Mesendoderm (in vitro differentiated cells): Measurements from ENCODE around the gene APBB2.

Source experiments
- DNase-seq: peaks from one replicate; pipeline ENCODE4 v3.0.0; 2013
- H2AK5ac ChIP-seq: 2 replicates; pipeline ENCODE4 v1.6.1; 2013; ENCODE audit warnings: low read length, inconsistent platforms
- H2BK120ac ChIP-seq: 2 replicates; pipeline ENCODE4 v1.6.1; 2013; ENCODE audit warnings: low read depth, mild to moderate bottlenecking, low read length, moderate library complexity, mixed read lengths
- H2BK15ac ChIP-seq: replicated peaks from 2 replicates; pipeline ENCODE4 v1.6.1; 2013; ENCODE audit warnings: low read depth, mild to moderate bottlenecking, moderate library complexity
- H2BK5ac ChIP-seq: 2 replicates; pipeline ENCODE4 v1.6.1; 2013; ENCODE audit warnings: low read length, inconsistent platforms
- H3K18ac ChIP-seq: 2 replicates; pipeline ENCODE4 v1.6.1; 2013; ENCODE audit warnings: mild to moderate bottlenecking, low read length, mixed read lengths
- H3K23ac ChIP-seq: one replicate; pipeline ENCODE4 v1.6.1; 2013; ENCODE audit warnings: low read length
- H3K27ac ChIP-seq: 2 replicates; pipeline ENCODE4 v1.5.1; 2013; ENCODE audit warnings: low read depth, mild to moderate bottlenecking, inconsistent platforms, low read length, moderate library complexity
- H3K27me3 ChIP-seq: 2 replicates; pipeline ENCODE4 v1.6.1; 2013; ENCODE audit warnings: low read length, control low read depth, mild to moderate bottlenecking, inconsistent platforms; ENCODE audit not compliant: insufficient read depth, poor library complexity
- H3K36me3 ChIP-seq: 2 replicates; pipeline ENCODE4 v1.6.1; 2013; ENCODE audit warnings: low read length, inconsistent platforms; ENCODE audit not compliant: control insufficient read depth, insufficient read depth
- H3K4ac ChIP-seq: one replicate; pipeline ENCODE4 v1.6.1; 2013; ENCODE audit warnings: low read depth, mild to moderate bottlenecking, low read length, moderate library complexity
- H3K4me1 ChIP-seq: 2 replicates; pipeline ENCODE4 v1.6.1; 2013; ENCODE audit warnings: low read depth, low read length, inconsistent platforms; ENCODE audit not compliant: control insufficient read depth
- H3K4me2 ChIP-seq: 2 replicates; pipeline ENCODE4 v1.6.1; 2013; ENCODE audit warnings: low read length
- H3K4me3 ChIP-seq: 2 replicates; pipeline ENCODE4 v1.5.1; 2013; ENCODE audit warnings: mild to moderate bottlenecking, low read length
- H3K56ac ChIP-seq: one replicate; pipeline ENCODE4 v1.6.1; 2013; ENCODE audit warnings: low read length
- H3K79me1 ChIP-seq: 2 replicates; pipeline ENCODE4 v1.6.1; 2013; ENCODE audit warnings: low read length, inconsistent platforms
- H3K79me2 ChIP-seq: 2 replicates; pipeline ENCODE4 v1.6.1; 2013; ENCODE audit warnings: mild to moderate bottlenecking, low read length; ENCODE audit not compliant: control insufficient read depth, insufficient read depth
- H3K9ac ChIP-seq: 2 replicates; pipeline ENCODE4 v1.6.1; 2013; ENCODE audit warnings: low read length, inconsistent platforms
- H4K5ac ChIP-seq: one replicate; pipeline ENCODE4 v1.6.1; 2013; ENCODE audit warnings: low read length
- H4K8ac ChIP-seq: one replicate; pipeline ENCODE4 v1.6.1; 2013; ENCODE audit warnings: low read depth, mild to moderate bottlenecking, control low read depth, low read length, moderate library complexity
- WGBS: extraction: QIAGEN DNeasy Blood & Tissue Kit; methylation state at CpG from one replicate; pipeline ENCODE4 v1.1.7; 2013; ENCODE audit warnings: low lambda C conversion rate, missing lambda C conversion rate; ENCODE audit not compliant: insufficient coverage; ENCODE audit errors: extremely low coverage; 5-methylcytosine and 5-hydroxymethylcytosine counted together

Gene APBB2

DNA sequence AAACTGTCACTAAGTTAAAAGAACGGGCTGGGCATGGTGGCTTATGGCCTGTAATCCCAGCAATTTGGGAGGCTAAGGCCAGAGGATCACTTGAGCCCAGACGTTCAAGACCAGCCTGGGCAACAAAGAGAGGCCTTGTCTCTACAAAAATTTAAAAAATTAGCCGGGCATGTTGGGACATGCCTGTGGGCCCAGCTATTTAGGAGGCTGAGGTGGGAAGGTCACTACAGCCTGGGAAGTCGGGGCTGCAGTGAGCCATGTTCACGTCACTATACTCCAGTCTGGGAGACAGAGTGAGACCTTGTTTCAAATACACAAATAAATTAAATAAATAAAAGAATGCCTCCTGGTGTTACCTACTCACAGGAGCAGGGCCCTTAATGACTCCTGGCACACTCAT, 69.5 kb downstream of the APBB2 start:
- no CpG with 5 or more reads among the region's 5 CpGs for WGBS

GRCh38 chr4:41144040-41144379, 70.3 kb downstream of the APBB2 start:
- H4K5ac ChIP-seq = no peak overlapping the region
- H3K36me3 ChIP-seq = no peaks in the 10 kb centered on the region
- DNase-seq = no peak
- no peak overlapping the region for H2BK5ac ChIP-seq
- peaks cover 10% of the 10 kb centered on the region for H3K79me1 ChIP-seq
- H3K27ac ChIP-seq = no peak overlapping the region
- H3K4me3 ChIP-seq = no peak overlapping the region
- no CpG with 5 or more reads among the region's 3 CpGs for WGBS
- no peak overlapping the region for H2BK15ac ChIP-seq
- no peak overlapping the region for H3K9ac ChIP-seq
- no peak overlapping the region for H2BK120ac ChIP-seq
- peaks cover 4% of the 10 kb centered on the region for H3K79me2 ChIP-seq
- no peak overlapping the region for H3K23ac ChIP-seq
- no peak overlapping the region for H3K4ac ChIP-seq
- H3K18ac ChIP-seq = peak overlapping the region; percentile 51
- H3K4me2 ChIP-seq = no peak overlapping the region
- no peak overlapping the region for H4K8ac ChIP-seq
- peaks cover 2% of the 10 kb centered on the region for H3K4me1 ChIP-seq
- H2AK5ac ChIP-seq = no peak overlapping the region
- no peaks in the 10 kb centered on the region for H3K27me3 ChIP-seq
- H3K56ac ChIP-seq = no peak overlapping the region

More for the DNA sequence above, 69.5 kb downstream of the APBB2 start:
- no peak for DNase-seq
- peaks cover 10% of the 10 kb centered on the region for H3K79me1 ChIP-seq
- H2BK15ac ChIP-seq = no peak overlapping the region
- H3K27ac ChIP-seq = peak overlapping the region; percentile 3
- H4K5ac ChIP-seq = no peak overlapping the region
- H3K9ac ChIP-seq = no peak overlapping the region
- H3K4me2 ChIP-seq = no peak overlapping the region
- H3K18ac ChIP-seq = peak overlapping the region; percentile 93
- no peaks in the 10 kb centered on the region for H3K27me3 ChIP-seq
- H3K23ac ChIP-seq = no peak overlapping the region
- peaks cover 2% of the 10 kb centered on the region for H3K4me1 ChIP-seq
- peak overlapping the region; percentile 62 for H3K56ac ChIP-seq
- H2AK5ac ChIP-seq = peak overlapping the region; percentile 19
- no peaks in the 10 kb centered on the region for H3K36me3 ChIP-seq
- H2BK120ac ChIP-seq = peak overlapping the region; percentile 85
- no peak overlapping the region for H3K4me3 ChIP-seq
- peak overlapping the region; percentile 97 for H3K4ac ChIP-seq
- H3K79me2 ChIP-seq = peaks cover 4% of the 10 kb centered on the region
- H4K8ac ChIP-seq = no peak overlapping the region
- peak overlapping the region; percentile 29 for H2BK5ac ChIP-seq

GRCh38 chr4:41143311-41144039, 70.9 kb downstream of the APBB2 start:
- peak overlapping the region; percentile 51 for H3K18ac ChIP-seq
- DNase-seq = no peak
- H2BK15ac ChIP-seq = no peak overlapping the region
- peaks cover 2% of the 10 kb centered on the region for H3K4me1 ChIP-seq
- no peak overlapping the region for H3K4me3 ChIP-seq
- no peak overlapping the region for H3K27ac ChIP-seq
- no peak overlapping the region for H4K5ac ChIP-seq
- no peak overlapping the region for H2AK5ac ChIP-seq
- no peak overlapping the region for H3K56ac ChIP-seq
- no peak overlapping the region for H2BK120ac ChIP-seq
- H3K27me3 ChIP-seq = no peaks in the 10 kb centered on the region
- no peak overlapping the region for H3K4ac ChIP-seq
- no peak overlapping the region for H3K4me2 ChIP-seq
- no CpG with 5 or more reads among the region's 6 CpGs for WGBS
- H3K23ac ChIP-seq = no peak overlapping the region
- H4K8ac ChIP-seq = no peak overlapping the region
- H3K79me2 ChIP-seq = peaks cover 4% of the 10 kb centered on the region
- H3K79me1 ChIP-seq = peaks cover 10% of the 10 kb centered on the region
- H3K36me3 ChIP-seq = no peaks in the 10 kb centered on the region
- no peak overlapping the region for H2BK5ac ChIP-seq
- no peak overlapping the region for H3K9ac ChIP-seq

DNA sequence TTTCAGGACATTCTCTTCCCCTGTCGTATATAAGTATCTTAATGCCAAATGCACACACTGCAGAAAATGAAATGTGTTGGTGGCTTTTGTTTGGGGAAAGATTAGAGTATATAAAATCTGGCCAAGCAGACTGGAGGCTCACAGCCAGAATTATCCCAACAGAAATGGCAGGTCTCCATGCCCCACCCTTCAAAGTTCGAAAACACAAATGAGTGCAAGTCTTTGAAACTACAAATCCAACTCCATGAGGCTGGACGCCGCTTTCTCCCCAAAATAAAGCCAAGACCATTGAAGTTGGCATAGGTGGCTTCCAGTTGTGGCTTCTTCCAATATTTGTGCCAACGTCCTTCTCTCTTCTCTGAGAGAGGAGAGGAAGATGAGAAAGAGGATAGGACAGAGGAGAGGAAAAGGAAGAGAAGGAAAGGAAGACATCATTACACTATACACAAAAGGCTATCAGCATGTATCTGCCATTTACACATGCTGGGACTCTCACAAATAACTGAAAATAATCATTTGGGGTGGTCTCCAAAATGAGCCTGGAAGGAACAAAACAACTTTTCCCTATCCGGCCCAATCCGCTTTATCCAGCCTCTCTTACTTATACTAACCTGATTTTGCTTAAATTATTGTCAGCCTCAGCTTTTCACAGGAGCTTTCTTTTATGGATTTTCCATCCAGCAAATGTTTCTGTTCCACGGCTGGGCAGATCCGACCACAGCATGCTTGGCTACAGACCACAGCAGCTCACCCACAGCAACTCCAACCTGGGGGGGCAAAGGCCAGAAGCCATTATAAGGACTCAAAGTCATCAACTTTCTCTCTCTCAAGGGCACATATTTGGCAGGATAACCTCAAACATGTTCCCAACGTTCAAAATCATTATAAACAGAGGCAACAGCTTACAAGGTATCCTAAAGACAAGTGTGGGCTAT, 71.7 kb downstream of the APBB2 start:
- H3K4me1 ChIP-seq = peaks cover 2% of the 10 kb centered on the region

GRCh38 chr4:41141900-41142299, 72.4 kb downstream of the APBB2 start:
- H3K4ac ChIP-seq = no peak overlapping the region
- no peaks in the 10 kb centered on the region for H3K36me3 ChIP-seq
- no peak for DNase-seq
- no peak overlapping the region for H4K8ac ChIP-seq
- H3K4me1 ChIP-seq = peaks cover 2% of the 10 kb centered on the region
- H2BK5ac ChIP-seq = no peak overlapping the region
- no peak overlapping the region for H3K9ac ChIP-seq
- H2BK120ac ChIP-seq = no peak overlapping the region
- H3K56ac ChIP-seq = no peak overlapping the region
- no peak overlapping the region for H3K27ac ChIP-seq
- no peaks in the 10 kb centered on the region for H3K27me3 ChIP-seq
- no peak overlapping the region for H3K23ac ChIP-seq
- peaks cover 8% of the 10 kb centered on the region for H3K79me1 ChIP-seq
- WGBS = no CpG with 5 or more reads among the region's 1 CpG
- no peak overlapping the region for H2BK15ac ChIP-seq
- H3K4me2 ChIP-seq = no peak overlapping the region
- peaks cover 4% of the 10 kb centered on the region for H3K79me2 ChIP-seq
- no peak overlapping the region for H4K5ac ChIP-seq
- H3K4me3 ChIP-seq = no peak overlapping the region
- H2AK5ac ChIP-seq = no peak overlapping the region
- no peak overlapping the region for H3K18ac ChIP-seq

More for the DNA sequence above, 71.7 kb downstream of the APBB2 start:
- no peak overlapping the region for H3K4me2 ChIP-seq
- H3K27ac ChIP-seq = no peak overlapping the region
- no peak overlapping the region for H2AK5ac ChIP-seq
- H3K27me3 ChIP-seq = no peaks in the 10 kb centered on the region
- DNase-seq = no peak
- peaks cover 4% of the 10 kb centered on the region for H3K79me2 ChIP-seq
- peaks cover 8% of the 10 kb centered on the region for H3K79me1 ChIP-seq
- WGBS = no CpG with 5 or more reads among the region's 10 CpGs
- H2BK15ac ChIP-seq = no peak overlapping the region
- H3K36me3 ChIP-seq = no peaks in the 10 kb centered on the region
- H3K56ac ChIP-seq = no peak overlapping the region
- no peak overlapping the region for H3K23ac ChIP-seq
- no peak overlapping the region for H3K9ac ChIP-seq
- H4K8ac ChIP-seq = no peak overlapping the region
- H3K18ac ChIP-seq = peak overlapping the region; percentile 78
- H3K4ac ChIP-seq = no peak overlapping the region
- H2BK5ac ChIP-seq = no peak overlapping the region
- H4K5ac ChIP-seq = no peak overlapping the region
- no peak overlapping the region for H2BK120ac ChIP-seq
- no peak overlapping the region for H3K4me3 ChIP-seq
